Embryonic facial prominence (tissue), 1 donor: ENCODE measurements around the gene GRXCR2.

Experiments
- DNase-seq: peaks from one replicate; pipeline ENCODE4 v3.0.0-alpha.2; 2016; ENCODE audit errors: extremely low spot score

Gene GRXCR2

GRCh38 chr5:145835848-145836239, 37.0 kb downstream of the GRXCR2 start:
- no peak for DNase-seq

- DNase-seq: peak; percentile 80
Observed at GRCh38 chr5:145834917-145835847, 37.6 kb downstream of the GRXCR2 start, which contains the start of gene PRELID2. Gene PRELID2 (minus strand): TSS chr5:145835342. CDS start chr5:145835251, 91 bp downstream.

GRCh38 chr5:145834554-145834916, 38.3 kb downstream of the GRXCR2 start:
- no peak for DNase-seq

- DNase-seq: no peak
Observed at GRCh38 chr5:145833631-145834200, 39.1 kb downstream of the GRXCR2 start.

GRCh38 chr5:145830594-145830993, 42.2 kb downstream of the GRXCR2 start:
- no peak for DNase-seq

- no peak for DNase-seq
Observed at GRCh38 chr5:145829708-145830361, 43.0 kb downstream of the GRXCR2 start.

- DNase-seq: no peak
Observed at GRCh38 chr5:145826895-145827674, 45.7 kb downstream of the GRXCR2 start.

- peak; percentile 42 for DNase-seq
Observed at GRCh38 chr5:145825751-145826180, 47.0 kb downstream of the GRXCR2 start.

GRCh38 chr5:145824040-145824439, 48.8 kb downstream of the GRXCR2 start:
- peak; percentile 10 for DNase-seq

- no peak for DNase-seq
Observed at GRCh38 chr5:145818604-145819003, 54.2 kb downstream of the GRXCR2 start.

GRCh38 chr5:145812877-145813276, 59.9 kb downstream of the GRXCR2 start:
- DNase-seq: no peak

- DNase-seq: no peak
Observed at GRCh38 chr5:145811834-145812625, 60.8 kb downstream of the GRXCR2 start.
